Measurements from ENCODE around the gene KCNH8. TPM values are rescaled to one million over a fixed set of nuclear protein-coding genes. Genes with fewer than 3 reads are reported as not detected.

Gene KCNH8
- total and polyA plus RNA-seq, 7 donors = 0.11 to 0.24 TPM; not detected in 5

GRCh38 chr3:19488939-19489338, 340.6 kb downstream of the KCNH8 start:
- intact Hi-C loops (cut with DNase I) = no loop called here
- no peak for DNase-seq
- no peak overlapping the region for H3K4me3 ChIP-seq
- H3K36me3 ChIP-seq (ENCODE audit: insufficient read depth in 1 of 2, low read depth in 1 of 2) = no peaks in the 10 kb centered on the region
- no peaks in the 10 kb centered on the region for H3K9me3 ChIP-seq
- no peak for ATAC-seq
- no peak overlapping the region for H3K27ac ChIP-seq
- H3K27me3 ChIP-seq (ENCODE audit: insufficient read depth in 3 of 3, low read length in 2 of 3) = no peaks in the 10 kb centered on the region
- TF ChIP-seq CTCF (IDR thresholded peaks at IDR 0.05) = no peak
- 84 to 87% (median 86%) methylated on average over 4 of the region's 4 CpGs for WGBS, 3 donors
- H3K4me1 ChIP-seq = no peaks in the 10 kb centered on the region

- 87 to 92% (median 91%) methylated on average over 13 of the region's 13 CpGs for WGBS, 3 donors
- Histone ChIP-seq H3K27me3 (ENCODE audit: insufficient read depth in 3 of 3, low read length in 2 of 3) (no peaks in the 10 kb centered on the region), H3K9me3 (no peaks in the 10 kb centered on the region), H3K36me3 (ENCODE audit: insufficient read depth in 1 of 2, low read depth in 1 of 2) (no peaks in the 10 kb centered on the region), H3K27ac (no peak overlapping the region), H3K4me1 (no peaks in the 10 kb centered on the region), H3K4me3 (no peak overlapping the region)
- no peak for TF ChIP-seq CTCF (IDR thresholded peaks at IDR 0.05)
- intact Hi-C loops (cut with DNase I) = no loop called here
- ATAC-seq = no peak
- DNase-seq = no peak
These were observed 341.6 kb downstream of the KCNH8 start for GRCh38 chr3:19489936-19490335.

GRCh38 chr3:19506171-19506570, 357.9 kb downstream of the KCNH8 start:
- Histone ChIP-seq H3K27me3 (ENCODE audit: insufficient read depth in 3 of 3, low read length in 2 of 3) (no peaks in the 10 kb centered on the region), H3K27ac (no peak overlapping the region), H3K36me3 (ENCODE audit: insufficient read depth in 1 of 2, low read depth in 1 of 2) (no peaks in the 10 kb centered on the region), H3K4me3 (no peak overlapping the region), H3K4me1 (no peaks in the 10 kb centered on the region), H3K9me3 (no peaks in the 10 kb centered on the region)
- 88 to 98% (median 93%) methylated on average over 1 of the region's 1 CpG for WGBS, 3 donors
- ATAC-seq = no peak
- intact Hi-C loops (cut with DNase I) = no loop called here
- TF ChIP-seq CTCF (IDR thresholded peaks at IDR 0.05) = no peak
- no peak for DNase-seq

- intact Hi-C loops (cut with DNase I) = no loop called here
- Histone ChIP-seq H3K27me3 (ENCODE audit: insufficient read depth in 3 of 3, low read length in 2 of 3) (no peaks in the 10 kb centered on the region), H3K27ac (no peak overlapping the region), H3K9me3 (no peaks in the 10 kb centered on the region), H3K4me3 (no peak overlapping the region), H3K36me3 (ENCODE audit: insufficient read depth in 1 of 2, low read depth in 1 of 2) (no peaks in the 10 kb centered on the region), H3K4me1 (no peaks in the 10 kb centered on the region)
- no peak for ATAC-seq
- 92 to 96% (median 95%) methylated on average over 1 of the region's 1 CpG for WGBS, 3 donors
- no peak for DNase-seq
- no peak for TF ChIP-seq CTCF (IDR thresholded peaks at IDR 0.05)
These were observed 374.0 kb downstream of the KCNH8 start for GRCh38 chr3:19522305-19522704.

GRCh38 chr3:19526071-19526470, 377.8 kb downstream of the KCNH8 start:
- no peak for TF ChIP-seq CTCF (IDR thresholded peaks at IDR 0.05)
- WGBS, 3 donors = 64 to 69% (median 66%) methylated on average over 3 of the region's 3 CpGs
- Histone ChIP-seq H3K4me3 (no peak overlapping the region), H3K27me3 (ENCODE audit: insufficient read depth in 3 of 3, low read length in 2 of 3) (no peaks in the 10 kb centered on the region), H3K4me1 (no peaks in the 10 kb centered on the region), H3K9me3 (no peaks in the 10 kb centered on the region), H3K36me3 (ENCODE audit: insufficient read depth in 1 of 2, low read depth in 1 of 2) (no peaks in the 10 kb centered on the region), H3K27ac (no peak overlapping the region)
- ATAC-seq (no peak), DNase-seq (no peak)
- intact Hi-C loops (cut with DNase I) = no loop called here

Data from psoas muscle (tissue), 8 donors.